ENCODE results near the gene PUS1.

Gene PUS1

DNA sequence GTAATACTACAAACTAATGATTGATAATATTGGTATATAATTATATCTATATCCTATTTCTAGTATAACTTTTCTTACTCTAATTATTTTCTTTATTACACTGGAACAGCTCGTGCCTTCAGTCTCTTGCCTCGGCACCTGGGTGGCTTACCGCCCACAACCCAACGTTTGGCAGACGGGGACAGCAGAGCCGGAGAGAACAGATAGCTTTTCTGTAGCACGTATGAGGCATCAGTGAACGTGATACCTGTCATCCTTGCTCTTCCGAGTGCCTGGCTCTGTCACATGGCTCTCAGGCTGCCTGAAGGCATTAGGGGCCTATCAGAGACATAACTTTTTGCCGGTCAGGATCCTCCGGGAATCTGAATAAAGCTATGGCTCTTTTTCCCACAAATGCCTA lies 5.5 kb downstream of the PUS1 start:
- H3K9me3 ChIP-seq = no peaks in the 10 kb centered on the region
- H3K36me3 ChIP-seq = peaks cover 15% of the 10 kb centered on the region
- peaks cover 5 to 8% of the 10 kb centered on the region in 2 experiments for H3K4me1 ChIP-seq (ENCODE audit: control insufficient read depth in 1 of 2, insufficient read depth in 1 of 2, low read depth in 1 of 2, low read length in 1 of 2)
- peaks cover 9% of the 10 kb centered on the region for H3K27me3 ChIP-seq
- no peak overlapping the region for H3K4me3 ChIP-seq (ENCODE audit: low read depth in 1 of 2, low read length in 1 of 2)
- H3K27ac ChIP-seq = no peak overlapping the region
- TF ChIP-seq, protein P1, sequence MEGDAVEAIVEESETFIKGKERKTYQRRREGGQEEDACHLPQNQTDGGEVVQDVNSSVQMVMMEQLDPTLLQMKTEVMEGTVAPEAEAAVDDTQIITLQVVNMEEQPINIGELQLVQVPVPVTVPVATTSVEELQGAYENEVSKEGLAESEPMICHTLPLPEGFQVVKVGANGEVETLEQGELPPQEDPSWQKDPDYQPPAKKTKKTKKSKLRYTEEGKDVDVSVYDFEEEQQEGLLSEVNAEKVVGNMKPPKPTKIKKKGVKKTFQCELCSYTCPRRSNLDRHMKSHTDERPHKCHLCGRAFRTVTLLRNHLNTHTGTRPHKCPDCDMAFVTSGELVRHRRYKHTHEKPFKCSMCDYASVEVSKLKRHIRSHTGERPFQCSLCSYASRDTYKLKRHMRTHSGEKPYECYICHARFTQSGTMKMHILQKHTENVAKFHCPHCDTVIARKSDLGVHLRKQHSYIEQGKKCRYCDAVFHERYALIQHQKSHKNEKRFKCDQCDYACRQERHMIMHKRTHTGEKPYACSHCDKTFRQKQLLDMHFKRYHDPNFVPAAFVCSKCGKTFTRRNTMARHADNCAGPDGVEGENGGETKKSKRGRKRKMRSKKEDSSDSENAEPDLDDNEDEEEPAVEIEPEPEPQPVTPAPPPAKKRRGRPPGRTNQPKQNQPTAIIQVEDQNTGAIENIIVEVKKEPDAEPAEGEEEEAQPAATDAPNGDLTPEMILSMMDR (IDR thresholded peaks at IDR 0.05) = no peak

DNA sequence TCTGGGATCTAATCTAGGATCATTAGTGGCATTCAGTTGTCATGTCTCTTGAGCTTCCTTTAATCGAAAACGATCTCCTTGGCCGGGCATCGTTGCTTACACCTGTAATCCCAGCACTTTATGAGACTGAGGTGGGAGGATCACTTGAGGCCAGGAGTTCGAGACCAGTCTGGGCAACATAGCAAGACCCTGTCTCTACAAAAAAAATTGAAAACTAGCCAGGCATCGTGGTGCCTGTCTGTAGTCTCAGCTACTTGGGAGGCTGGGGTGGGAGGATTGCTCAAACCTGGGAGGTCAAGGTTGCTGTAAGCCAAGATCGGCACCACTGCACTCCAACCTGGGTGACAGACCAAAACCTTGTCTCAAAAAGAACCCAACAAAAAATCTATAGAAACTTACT lies 9.0 kb downstream of the PUS1 start:
- H3K4me3 ChIP-seq (ENCODE audit: low read depth in 1 of 2, low read length in 1 of 2) = no peak overlapping the region
- no peak overlapping the region for H3K27ac ChIP-seq
- peaks cover 30% of the 10 kb centered on the region for H3K36me3 ChIP-seq
- TF ChIP-seq, protein P1 (IDR thresholded peaks at IDR 0.05) = no peak
- H3K9me3 ChIP-seq = no peaks in the 10 kb centered on the region
- H3K27me3 ChIP-seq = no peaks in the 10 kb centered on the region
- H3K4me1 ChIP-seq (ENCODE audit: control insufficient read depth in 1 of 2, insufficient read depth in 1 of 2, low read depth in 1 of 2, low read length in 1 of 2) = no peaks in the 10 kb centered on the region

DNA sequence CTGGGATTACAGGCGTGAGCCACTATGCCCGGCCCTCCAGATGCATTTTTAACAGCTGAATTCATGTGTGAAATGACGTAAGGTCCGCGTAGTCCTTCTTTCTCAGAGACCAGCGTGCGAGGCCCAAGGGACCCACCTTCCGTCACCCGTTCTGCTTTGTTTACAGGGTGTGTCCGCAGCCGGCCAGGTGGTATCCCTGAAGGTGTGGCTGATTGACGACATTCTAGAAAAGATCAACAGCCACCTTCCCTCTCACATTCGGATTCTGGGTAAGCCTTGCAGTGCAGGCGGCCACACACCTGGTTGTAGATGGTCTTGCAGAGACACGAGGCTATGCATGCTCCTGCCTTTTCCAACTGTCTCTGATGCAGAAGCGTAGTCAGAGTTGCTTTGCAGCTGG lies 9.9 kb downstream of the PUS1 start:
- Histone ChIP-seq H3K4me1 (ENCODE audit: control insufficient read depth in 1 of 2, insufficient read depth in 1 of 2, low read depth in 1 of 2, low read length in 1 of 2) (no peaks in the 10 kb centered on the region), H3K4me3 (ENCODE audit: low read depth in 1 of 2, low read length in 1 of 2) (no peak overlapping the region), H3K9me3 (no peaks in the 10 kb centered on the region), H3K36me3 (peaks cover 26% of the 10 kb centered on the region), H3K27me3 (no peaks in the 10 kb centered on the region), H3K27ac (no peak overlapping the region)
- TF ChIP-seq, protein P1 (IDR thresholded peaks at IDR 0.05) = no peak

DNA sequence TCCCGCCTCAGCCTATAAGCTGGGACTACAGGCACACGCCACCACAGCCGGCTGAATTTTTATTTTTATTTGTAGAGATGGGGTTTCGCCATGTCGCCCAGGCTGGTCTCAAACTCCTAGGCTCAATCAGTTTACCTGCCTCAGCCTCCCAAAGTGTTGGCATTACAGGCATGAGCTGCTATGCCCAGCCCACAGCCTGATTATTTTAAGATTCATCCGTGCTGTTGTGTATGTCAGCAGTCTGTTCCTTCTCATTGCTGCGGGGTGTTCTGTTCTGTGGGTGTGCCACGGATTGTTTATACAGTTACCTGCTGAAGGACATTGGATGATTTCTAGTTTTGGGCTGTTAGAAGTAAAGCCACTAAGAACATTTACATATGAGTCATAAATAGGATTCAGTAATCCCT lies 11.1 kb downstream of the PUS1 start:
- TF ChIP-seq, protein P1 (IDR thresholded peaks at IDR 0.05) = no peak
- H3K36me3 ChIP-seq = peaks cover 19% of the 10 kb centered on the region
- H3K27ac ChIP-seq = no peak overlapping the region
- H3K9me3 ChIP-seq = no peaks in the 10 kb centered on the region
- H3K4me1 ChIP-seq (ENCODE audit: control insufficient read depth in 1 of 2, insufficient read depth in 1 of 2, low read depth in 1 of 2, low read length in 1 of 2) = no peaks in the 10 kb centered on the region
- no peak overlapping the region for H3K4me3 ChIP-seq (ENCODE audit: low read depth in 1 of 2, low read length in 1 of 2)
- no peaks in the 10 kb centered on the region for H3K27me3 ChIP-seq

DNA sequence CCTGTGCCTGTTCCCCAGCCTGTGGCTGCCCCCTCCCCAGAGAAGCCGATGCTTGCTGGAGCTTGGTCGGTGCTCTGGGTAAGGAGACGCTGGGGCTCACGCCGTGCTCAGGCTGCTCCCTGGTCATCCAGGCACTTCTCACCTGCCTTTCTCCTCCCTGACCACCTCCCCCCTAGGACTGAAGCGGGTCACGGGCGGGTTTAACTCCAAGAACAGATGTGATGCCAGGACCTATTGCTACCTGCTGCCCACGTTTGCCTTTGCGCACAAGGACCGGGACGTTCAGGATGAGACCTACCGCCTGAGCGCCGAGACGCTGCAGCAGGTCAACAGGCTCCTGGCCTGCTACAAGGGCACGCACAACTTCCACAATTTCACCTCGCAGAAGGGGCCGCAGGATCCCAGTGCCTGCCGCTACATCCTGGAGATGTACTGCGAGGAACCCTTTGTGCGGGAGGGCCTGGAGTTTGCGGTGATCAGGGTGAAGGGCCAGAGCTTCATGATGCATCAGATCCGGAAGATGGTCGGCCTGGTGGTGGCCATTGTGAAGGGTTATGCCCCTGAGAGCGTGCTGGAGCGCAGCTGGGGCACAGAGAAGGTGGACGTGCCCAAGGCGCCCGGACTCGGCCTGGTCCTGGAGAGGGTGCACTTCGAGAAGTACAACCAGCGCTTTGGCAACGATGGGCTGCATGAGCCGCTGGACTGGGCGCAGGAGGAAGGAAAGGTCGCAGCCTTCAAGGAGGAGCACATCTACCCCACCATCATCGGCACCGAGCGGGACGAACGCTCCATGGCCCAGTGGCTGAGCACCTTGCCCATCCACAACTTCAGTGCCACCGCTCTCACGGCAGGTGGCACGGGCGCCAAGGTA lies 12.3 kb downstream of the PUS1 start:
- H3K27me3 ChIP-seq = no peaks in the 10 kb centered on the region
- no peaks in the 10 kb centered on the region for H3K4me1 ChIP-seq (ENCODE audit: control insufficient read depth in 1 of 2, insufficient read depth in 1 of 2, low read depth in 1 of 2, low read length in 1 of 2)
- peaks cover 19% of the 10 kb centered on the region for H3K36me3 ChIP-seq
- H3K27ac ChIP-seq = no peak overlapping the region
- H3K9me3 ChIP-seq = no peaks in the 10 kb centered on the region
- no peak overlapping the region for H3K4me3 ChIP-seq (ENCODE audit: low read depth in 1 of 2, low read length in 1 of 2)
- TF ChIP-seq, protein P1 (IDR thresholded peaks at IDR 0.05) = no peak

Measured in neutrophil (primary cell).